Stimulated activated naive CD8-positive, alpha-beta T cell treated with anti-CD3 and anti-CD28 coated beads, Interleukin-15, amount 100 ng/mL, for 72 hours (primary cell): ENCODE measurements around the gene ITGA2B.
"Not testable (repeated sequence)": the region's sequence is repeated elsewhere in the genome, so short reads cannot be mapped to it uniquely, and the experiment has no call there.

Experiments used
- ATAC-seq: fragments of 150-1000 bp; cut with Tn5 transposase; 2 replicates; pipeline ENCODE4 v1.10.0; 2021; ENCODE audit warnings: mild to moderate bottlenecking, moderate library complexity
- DNase-seq, 2 donors: peaks; one replicate each; pipeline ENCODE4 v3.0.0; 2021 to 2022
- H3K27ac Mint-ChIP-seq, 2 donors: one replicate each; pipeline ENCODE4 v1.8.0; 2022; ENCODE audit warnings: mild to moderate bottlenecking in 2 of 2, mixed read lengths in 2 of 2, moderate library complexity in 2 of 2
- H3K27me3 Mint-ChIP-seq: one replicate; pipeline ENCODE4 v1.8.0; 2022; ENCODE audit warnings: mixed read lengths
- H3K4me1 Mint-ChIP-seq: one replicate; pipeline ENCODE4 v1.8.0; 2022; ENCODE audit warnings: mild to moderate bottlenecking, mixed read lengths
- H3K4me3 Mint-ChIP-seq, 2 donors: one replicate each; pipeline ENCODE4 v1.8.0; 2022; ENCODE audit warnings: mild to moderate bottlenecking in 2 of 2, mixed read lengths in 2 of 2, moderate library complexity in 1 of 2
- H3K9me3 Mint-ChIP-seq, 2 donors: one replicate each; pipeline ENCODE4 v1.8.0; 2022; ENCODE audit warnings: mixed read lengths in 2 of 2

The ITGA2B gene

DNA sequence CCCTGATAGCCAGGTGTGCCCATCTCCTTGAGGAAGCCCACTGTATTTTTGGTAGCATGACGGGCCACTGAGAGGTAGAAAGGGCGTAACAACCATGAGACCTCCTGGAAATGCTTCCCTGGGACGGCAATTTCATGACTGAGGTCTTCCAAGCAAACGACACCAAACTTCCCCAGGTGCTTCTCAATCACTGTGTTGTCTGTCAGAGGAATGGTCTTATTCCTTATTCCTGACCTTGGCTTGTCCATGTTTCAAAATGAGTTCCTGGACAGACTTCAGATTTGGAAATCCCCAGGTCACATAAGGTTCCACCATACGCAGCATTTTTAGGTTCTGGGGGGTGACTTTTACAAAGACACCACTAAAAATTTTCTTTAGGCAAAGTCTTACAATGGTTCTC lies 24.4 kb downstream of the ITGA2B start:
- not testable (repeated sequence) for H3K9me3 Mint-ChIP-seq, H3K27ac Mint-ChIP-seq, DNase-seq, ATAC-seq
- Mint-ChIP-seq H3K27me3 (peaks cover 51% of the 10 kb centered on the region), H3K4me3 (peak overlapping the region in 1 of 2 donors; percentile 34), H3K4me1 (peaks cover 10% of the 10 kb centered on the region)

DNA sequence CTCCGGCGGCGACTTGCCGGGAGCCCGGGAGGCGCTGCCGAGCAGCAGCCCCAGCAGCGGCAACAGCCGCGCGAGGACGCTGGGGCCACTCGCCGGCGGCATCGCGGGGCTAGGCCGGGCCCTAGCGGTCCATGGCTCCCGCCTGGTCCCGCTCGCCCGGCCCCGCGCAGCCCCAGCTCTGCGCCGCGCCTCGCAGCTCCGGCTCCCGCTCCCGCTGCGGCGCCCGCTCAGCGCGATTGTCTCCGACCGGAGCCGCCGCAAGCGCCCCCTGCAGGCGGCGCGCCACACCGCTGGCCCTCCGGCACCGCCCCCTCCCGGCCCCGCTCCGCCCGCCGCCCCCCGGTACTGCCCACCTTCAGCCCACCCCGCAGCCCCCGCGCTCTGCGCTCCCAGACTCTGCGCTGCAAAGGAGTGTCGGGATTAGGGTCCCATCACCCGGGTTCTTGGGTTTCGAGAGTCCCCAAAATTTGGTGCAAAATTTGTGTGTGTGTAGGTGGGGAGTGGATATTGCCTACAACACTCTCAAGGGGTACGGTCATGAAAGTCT lies 25.8 kb downstream of the ITGA2B start, which contains the start of gene FAM171A2:
FAM171A2 (minus strand) TSS at position 241 of the 547 bp plus-strand sequence; CDS start at position 102, 139 bp downstream.
- ATAC-seq (peak; percentile 89), DNase-seq (peak; percentile 60 to 77)
- peaks cover 4% of the 10 kb centered on the region for H3K4me1 Mint-ChIP-seq
- no peaks in the 10 kb centered on the region for H3K9me3 Mint-ChIP-seq
- no peak within 1 kb of the TSS for H3K27ac Mint-ChIP-seq
- H3K4me3 Mint-ChIP-seq: peak within 1 kb of the TSS; percentile 72 to 75
- H3K27me3 Mint-ChIP-seq: peaks cover 51% of the 10 kb centered on the region

DNA sequence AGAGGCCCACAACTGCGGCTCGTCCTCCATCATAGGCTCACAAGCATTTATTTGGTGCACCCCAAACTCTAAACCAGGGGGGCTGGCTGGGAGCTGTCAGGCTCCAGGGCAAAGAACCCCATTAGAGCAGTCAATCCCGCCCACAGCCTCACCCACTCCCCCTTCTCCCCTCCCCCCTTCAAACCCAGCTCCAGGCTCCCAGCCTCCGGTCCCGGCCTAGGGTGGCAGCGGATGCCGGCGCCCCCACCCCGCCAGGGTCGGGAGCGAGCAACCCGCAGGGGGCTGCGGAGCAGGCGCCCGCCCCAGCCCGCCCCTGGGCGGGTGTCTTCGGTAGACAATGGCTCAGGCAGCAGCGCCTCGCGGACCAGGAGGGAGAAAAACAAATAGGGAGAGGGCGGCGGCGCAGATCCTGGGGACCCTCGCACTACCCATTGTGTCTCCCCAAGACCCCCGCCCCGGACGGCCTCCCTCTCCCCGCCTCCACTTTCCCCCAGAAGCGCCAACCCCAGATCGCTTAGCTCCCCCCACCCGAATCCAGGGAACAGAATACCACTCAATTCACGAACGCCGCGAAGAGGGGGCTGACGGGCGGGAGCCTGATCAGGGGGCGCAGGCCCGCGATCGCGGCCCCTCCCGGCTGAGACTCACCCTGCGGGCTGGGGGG lies 26.4 kb downstream of the ITGA2B start:
- H3K27me3 Mint-ChIP-seq: peaks cover 51% of the 10 kb centered on the region
- ATAC-seq: peak; percentile 53
- H3K4me3 Mint-ChIP-seq: peak overlapping the region; percentile 72 to 75
- H3K27ac Mint-ChIP-seq: no peak overlapping the region
- H3K4me1 Mint-ChIP-seq: peaks cover 4% of the 10 kb centered on the region
- no peaks in the 10 kb centered on the region for H3K9me3 Mint-ChIP-seq
- no peak for DNase-seq

DNA sequence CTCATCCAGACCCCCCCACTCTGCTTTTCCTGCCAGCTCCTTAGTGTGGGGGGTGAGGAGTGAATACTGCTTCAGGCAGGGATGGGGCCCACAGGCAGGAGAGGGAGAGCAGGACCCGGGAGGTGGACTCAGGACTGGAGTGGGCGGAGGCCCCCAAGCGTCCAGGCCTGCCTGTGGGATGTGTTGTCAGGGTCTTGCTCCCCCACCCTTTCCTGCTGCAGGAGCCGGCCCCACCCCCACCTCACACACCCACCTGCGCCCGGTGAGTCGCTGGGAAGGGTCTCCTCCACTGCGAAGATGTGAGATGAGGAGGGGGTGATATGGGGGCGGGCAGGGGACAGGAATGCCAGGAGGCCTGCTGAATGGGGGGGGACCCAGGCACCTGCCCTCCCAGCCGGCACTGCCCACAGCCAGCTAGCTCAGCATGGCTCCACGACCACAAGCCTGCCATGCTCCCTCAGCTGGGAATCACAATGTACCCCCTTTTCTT lies 26.9 kb downstream of the ITGA2B start:
- DNase-seq (no peak), ATAC-seq (no peak)
- H3K4me1 Mint-ChIP-seq: peaks cover 4% of the 10 kb centered on the region
- H3K27ac Mint-ChIP-seq: no peak overlapping the region
- no peaks in the 10 kb centered on the region for H3K9me3 Mint-ChIP-seq
- H3K4me3 Mint-ChIP-seq: peak overlapping the region in 1 of 2 donors; percentile 6
- peaks cover 48% of the 10 kb centered on the region for H3K27me3 Mint-ChIP-seq

DNA sequence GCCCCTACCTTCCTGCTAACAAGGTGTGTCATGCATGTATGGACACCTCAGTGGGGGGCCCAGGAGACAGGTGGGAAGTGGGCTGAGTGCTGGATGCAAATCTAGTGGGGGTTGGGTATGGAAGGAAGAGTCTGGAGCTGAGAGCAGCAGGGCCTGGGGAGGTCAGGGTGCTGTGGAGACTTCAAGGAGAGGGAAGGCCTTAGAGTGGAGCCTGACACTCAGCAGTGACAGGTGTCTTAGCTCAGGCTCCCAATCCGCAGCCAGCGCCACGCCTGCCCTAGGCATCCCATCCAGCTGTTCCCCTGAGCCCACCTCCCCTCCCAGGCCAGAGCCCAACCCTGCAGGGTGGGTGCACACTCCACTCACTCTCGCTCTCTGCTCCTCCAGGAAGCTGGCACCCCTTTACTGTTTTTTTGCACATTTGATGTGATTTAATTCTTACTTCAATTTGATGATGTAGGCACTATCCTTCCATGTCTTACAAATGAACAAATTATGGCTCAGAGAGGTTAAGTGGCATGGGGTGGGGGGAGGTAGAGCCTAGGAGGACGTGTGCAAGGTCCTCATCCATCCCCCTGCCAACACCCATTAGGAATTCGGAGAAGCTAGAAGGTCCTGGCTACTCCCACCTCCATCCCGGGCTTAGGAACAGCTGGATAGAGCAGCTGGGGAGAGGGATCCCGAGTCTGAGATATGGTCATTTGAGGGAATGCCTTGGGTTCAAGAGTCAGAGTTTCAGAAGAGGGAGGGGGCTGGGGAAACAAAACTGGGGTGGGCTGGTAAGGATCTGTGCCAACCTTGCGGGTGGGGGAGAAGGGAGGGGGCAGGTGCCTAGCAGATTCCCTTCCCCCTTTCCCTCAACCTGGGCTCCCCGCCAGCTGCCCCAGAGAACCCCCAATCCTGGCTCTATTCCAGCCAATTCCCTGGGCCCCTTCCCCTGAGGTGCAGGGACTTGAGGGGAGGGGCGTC lies 27.9 kb downstream of the ITGA2B start:
- H3K27ac Mint-ChIP-seq: no peak overlapping the region
- no peaks in the 10 kb centered on the region for H3K9me3 Mint-ChIP-seq
- H3K27me3 Mint-ChIP-seq: peaks cover 39% of the 10 kb centered on the region
- H3K4me1 Mint-ChIP-seq: peaks cover 4% of the 10 kb centered on the region
- H3K4me3 Mint-ChIP-seq: no peak overlapping the region
- ATAC-seq (no peak), DNase-seq (no peak)

DNA sequence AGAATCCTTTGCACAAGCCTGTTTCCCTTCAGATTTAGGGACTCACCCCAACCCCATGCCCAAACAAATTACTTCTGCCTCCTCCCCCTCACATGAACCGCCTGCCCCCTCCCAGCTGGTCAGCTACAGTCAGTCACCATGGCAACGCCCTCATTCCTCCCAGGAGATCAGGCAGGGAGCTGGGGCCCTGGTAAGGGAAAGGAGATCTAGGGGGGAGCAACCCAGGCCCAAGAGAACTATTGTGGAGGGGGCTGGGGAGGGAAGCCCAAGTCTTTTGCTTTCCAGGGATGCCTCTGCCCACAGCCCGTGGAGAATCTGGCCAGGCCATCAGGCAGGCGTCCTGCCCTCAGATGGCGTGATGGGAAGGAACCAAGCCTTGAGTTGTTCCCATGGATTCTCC lies 28.6 kb downstream of the ITGA2B start:
- no peak overlapping the region for H3K4me3 Mint-ChIP-seq
- H3K9me3 Mint-ChIP-seq: no peaks in the 10 kb centered on the region
- ATAC-seq: no peak
- H3K27me3 Mint-ChIP-seq: peaks cover 31% of the 10 kb centered on the region
- H3K4me1 Mint-ChIP-seq: peaks cover 4% of the 10 kb centered on the region
- DNase-seq: no peak
- H3K27ac Mint-ChIP-seq: no peak overlapping the region

DNA sequence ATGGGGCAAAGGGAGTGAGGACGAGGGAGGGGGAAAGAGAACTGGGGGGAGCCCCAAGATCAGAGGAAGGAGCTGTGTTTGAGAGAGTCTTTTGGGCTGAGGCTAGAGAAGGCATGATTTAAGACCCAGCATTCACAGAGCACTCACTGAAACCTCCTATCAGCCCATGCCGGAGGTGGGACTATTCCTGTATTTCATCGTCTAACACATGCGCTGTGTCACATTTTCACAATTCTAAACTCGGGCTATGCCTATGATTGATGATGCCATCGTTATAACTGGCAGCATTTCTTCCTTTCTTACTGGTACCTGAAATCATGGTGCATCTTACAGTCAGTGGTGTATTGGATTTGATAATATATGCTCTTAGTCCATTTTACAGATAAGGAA lies 29.3 kb downstream of the ITGA2B start:
- Mint-ChIP-seq H3K27ac (no peak overlapping the region), H3K9me3 (no peaks in the 10 kb centered on the region), H3K4me1 (peaks cover 4% of the 10 kb centered on the region), H3K27me3 (peaks cover 24% of the 10 kb centered on the region), H3K4me3 (no peak overlapping the region)
- ATAC-seq (no peak), DNase-seq (no peak)

DNA sequence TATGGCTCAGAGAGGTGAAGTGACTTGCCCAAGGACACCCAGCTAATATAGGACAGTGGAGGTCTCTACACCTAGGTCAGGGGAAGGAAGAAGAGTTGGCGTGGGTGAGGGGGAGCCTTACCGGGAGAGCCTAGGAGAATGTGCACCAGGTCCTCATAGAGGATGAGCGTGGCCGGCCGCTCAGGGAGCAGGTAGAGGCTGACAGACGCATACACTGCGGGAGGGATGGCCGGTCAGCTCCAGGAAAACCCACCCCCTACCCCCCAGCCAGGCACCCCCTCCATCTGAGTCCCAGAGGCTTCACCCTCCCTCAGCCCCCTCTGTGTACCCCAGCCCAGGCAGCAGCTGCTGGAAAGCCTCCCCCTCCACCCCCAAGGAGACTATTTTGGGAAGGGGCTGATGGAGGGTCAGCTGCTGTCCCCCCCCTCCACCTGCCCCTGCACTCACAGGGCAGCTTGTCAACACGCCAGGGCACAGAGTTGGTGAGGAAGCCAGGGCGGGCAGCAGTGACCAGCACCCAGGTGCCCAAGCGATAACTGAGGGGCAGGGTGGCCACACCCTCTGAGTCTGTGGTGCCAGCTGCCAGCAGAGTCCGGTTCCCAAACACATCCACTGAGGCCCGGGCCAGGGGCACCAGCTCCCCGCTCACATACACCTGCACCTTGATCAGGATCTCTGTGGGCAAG lies 29.8 kb downstream of the ITGA2B start:
- peaks cover 19% of the 10 kb centered on the region for H3K27me3 Mint-ChIP-seq

DNA sequence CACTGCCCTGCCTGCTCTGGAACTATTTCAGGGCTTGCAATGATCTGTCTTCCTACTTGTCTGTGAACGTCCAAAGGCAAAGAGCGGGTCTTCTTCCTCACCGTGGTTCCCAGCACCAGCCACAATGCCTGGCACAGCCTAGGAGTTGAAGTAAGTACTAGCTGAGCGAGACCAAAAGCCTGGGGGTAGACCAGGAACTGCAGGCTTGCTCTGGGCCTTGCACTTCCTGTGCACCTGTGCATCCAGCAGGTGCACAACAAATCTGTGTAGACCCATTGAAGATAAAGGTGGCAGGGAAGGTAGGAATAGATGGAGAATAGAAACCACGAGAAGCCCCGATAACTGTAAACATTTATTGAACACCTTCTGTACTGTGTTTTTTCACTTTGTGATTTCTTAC lies 30.4 kb downstream of the ITGA2B start:
- ATAC-seq (no peak), DNase-seq (no peak)
- Mint-ChIP-seq H3K4me1 (peaks cover 2% of the 10 kb centered on the region), H3K27me3 (peaks cover 16% of the 10 kb centered on the region), H3K9me3 (no peaks in the 10 kb centered on the region), H3K27ac (no peak overlapping the region), H3K4me3 (no peak overlapping the region)

More for the DNA sequence above, 29.8 kb downstream of the ITGA2B start:
- Mint-ChIP-seq H3K4me3 (no peak overlapping the region), H3K4me1 (peaks cover 4% of the 10 kb centered on the region), H3K9me3 (no peaks in the 10 kb centered on the region), H3K27ac (no peak overlapping the region)
- ATAC-seq: no peak
- DNase-seq: no peak

DNA sequence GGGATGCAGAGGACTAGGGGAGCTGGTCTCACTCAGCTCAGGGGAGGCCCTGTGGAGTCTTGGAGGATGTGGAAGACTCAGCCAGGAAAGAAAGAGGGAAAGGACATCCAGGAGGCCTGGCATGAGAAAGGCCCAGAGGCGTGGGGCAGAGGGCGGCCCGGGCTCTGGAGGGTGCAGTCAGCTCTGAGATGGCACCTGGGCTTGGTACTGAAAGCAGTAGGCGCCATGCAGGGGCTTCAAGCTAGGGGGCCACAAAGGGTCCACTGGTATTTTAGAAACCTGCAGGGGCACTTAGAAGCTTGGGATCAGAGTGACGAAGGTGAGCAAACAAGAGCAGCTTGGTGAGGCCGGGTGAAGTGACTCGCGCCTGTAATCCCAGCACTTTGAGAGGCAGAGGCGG lies 31.4 kb downstream of the ITGA2B start:
- ATAC-seq (no peak), DNase-seq (no peak)
- Mint-ChIP-seq H3K4me1 (peaks cover 2% of the 10 kb centered on the region), H3K27me3 (peaks cover 15% of the 10 kb centered on the region), H3K4me3 (no peak overlapping the region), H3K27ac (no peak overlapping the region), H3K9me3 (no peaks in the 10 kb centered on the region)

DNA sequence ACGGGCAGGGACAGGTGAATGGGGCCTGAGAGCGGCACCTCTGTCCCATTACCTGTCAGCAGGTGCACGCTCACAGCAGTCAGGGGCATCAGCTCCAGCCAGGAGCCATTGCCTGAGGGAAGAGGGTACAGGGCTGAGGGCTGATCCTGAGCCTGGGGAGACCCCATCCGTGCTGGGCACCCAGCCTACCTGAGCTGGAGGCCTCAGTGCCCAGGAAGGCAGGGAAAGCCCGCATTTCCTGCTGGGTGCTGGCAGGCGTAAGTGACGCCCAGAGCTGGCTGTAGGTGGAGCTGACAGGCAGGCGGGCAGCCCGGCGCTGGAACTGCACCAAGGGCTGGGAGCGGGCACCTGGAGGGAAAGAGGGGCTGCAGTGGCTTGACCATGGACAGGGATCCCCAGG lies 33.2 kb downstream of the ITGA2B start:
- Mint-ChIP-seq H3K4me3 (no peak overlapping the region), H3K9me3 (no peaks in the 10 kb centered on the region), H3K27ac (no peak overlapping the region), H3K27me3 (no peaks in the 10 kb centered on the region), H3K4me1 (peaks cover 6% of the 10 kb centered on the region)
- DNase-seq (no peak), ATAC-seq (no peak)

DNA sequence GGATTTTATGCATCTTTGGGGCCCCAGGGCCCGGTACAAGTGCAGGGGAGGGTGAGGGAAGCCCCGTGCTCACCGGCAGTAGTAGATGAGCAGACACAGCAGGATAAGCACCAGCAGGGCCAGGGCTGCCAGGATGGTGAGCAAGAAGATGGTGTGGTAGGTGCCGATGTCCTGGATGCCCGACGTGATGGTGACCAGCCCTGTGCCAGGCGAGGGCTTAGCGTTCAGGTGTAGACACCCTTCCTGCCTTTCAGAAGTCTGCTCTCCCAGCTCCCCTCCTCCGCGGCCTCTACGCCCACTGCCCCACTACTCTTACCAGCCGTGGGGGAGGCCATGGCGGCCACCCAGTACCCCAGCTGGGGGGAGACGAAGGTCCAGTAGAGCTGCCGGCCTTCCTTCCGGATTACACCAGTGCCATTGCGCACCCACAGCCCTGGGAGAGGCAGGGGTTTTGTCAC lies 33.8 kb downstream of the ITGA2B start:
- Mint-ChIP-seq H3K4me3 (no peak overlapping the region), H3K9me3 (no peaks in the 10 kb centered on the region), H3K27me3 (no peaks in the 10 kb centered on the region), H3K27ac (no peak overlapping the region), H3K4me1 (peaks cover 6% of the 10 kb centered on the region)
- no peak for DNase-seq
- ATAC-seq: no peak

DNA sequence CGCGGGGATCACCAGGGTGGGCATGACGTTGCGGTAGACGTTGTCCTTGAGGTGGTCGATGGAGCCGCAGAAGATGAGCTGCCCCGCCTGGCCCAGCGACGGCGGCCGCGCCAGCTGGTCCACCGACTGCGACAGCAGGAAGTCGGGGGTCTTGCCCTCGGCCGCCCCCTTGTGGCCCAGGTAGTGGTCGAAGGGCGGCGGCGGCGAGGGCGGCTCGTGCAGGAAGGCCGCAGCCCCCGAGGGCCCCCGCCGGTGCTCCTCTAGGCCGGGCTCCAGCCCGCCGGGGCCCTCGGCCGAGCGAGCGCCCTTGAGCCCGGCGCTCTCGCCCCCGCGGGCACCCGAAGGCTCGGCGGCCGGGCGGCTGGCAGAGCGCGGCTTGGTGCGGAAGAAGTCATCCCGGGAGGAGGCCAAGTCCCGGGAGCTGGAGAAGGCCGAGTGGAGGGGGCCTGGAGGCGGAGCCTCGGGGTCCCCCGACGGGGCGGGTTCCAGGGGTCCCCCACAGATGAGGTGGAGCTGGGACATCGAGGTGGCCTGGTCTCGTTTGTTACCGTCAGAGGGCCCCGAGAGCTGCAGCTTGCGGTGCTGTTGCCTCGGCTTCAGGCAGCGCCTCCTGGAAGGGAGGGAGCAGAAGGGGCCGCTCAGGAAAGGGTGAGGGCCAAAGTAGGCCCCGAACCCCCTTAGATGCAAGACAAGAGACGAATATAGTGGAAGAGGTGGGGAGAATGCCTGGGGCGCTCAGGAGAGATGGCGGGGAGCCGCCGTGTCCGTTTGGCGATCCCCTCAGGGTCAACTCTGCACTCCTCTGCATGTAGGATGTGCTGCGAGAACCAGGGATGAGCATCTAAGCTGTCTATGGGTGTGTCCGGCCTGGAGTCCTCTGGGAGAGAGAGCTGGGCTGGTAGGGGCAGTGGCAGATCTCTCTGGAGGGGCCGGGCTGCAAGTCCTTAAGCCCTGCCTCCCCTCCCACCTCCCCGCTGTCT lies 34.6 kb downstream of the ITGA2B start:
- H3K27me3 Mint-ChIP-seq: no peaks in the 10 kb centered on the region
- ATAC-seq: peak; percentile 61
- peak; percentile 61 to 79 for DNase-seq
- H3K4me3 Mint-ChIP-seq: peak overlapping the region; percentile 68 to 84
- H3K4me1 Mint-ChIP-seq: peaks cover 6% of the 10 kb centered on the region
- H3K9me3 Mint-ChIP-seq: no peaks in the 10 kb centered on the region
- H3K27ac Mint-ChIP-seq: no peak overlapping the region

DNA sequence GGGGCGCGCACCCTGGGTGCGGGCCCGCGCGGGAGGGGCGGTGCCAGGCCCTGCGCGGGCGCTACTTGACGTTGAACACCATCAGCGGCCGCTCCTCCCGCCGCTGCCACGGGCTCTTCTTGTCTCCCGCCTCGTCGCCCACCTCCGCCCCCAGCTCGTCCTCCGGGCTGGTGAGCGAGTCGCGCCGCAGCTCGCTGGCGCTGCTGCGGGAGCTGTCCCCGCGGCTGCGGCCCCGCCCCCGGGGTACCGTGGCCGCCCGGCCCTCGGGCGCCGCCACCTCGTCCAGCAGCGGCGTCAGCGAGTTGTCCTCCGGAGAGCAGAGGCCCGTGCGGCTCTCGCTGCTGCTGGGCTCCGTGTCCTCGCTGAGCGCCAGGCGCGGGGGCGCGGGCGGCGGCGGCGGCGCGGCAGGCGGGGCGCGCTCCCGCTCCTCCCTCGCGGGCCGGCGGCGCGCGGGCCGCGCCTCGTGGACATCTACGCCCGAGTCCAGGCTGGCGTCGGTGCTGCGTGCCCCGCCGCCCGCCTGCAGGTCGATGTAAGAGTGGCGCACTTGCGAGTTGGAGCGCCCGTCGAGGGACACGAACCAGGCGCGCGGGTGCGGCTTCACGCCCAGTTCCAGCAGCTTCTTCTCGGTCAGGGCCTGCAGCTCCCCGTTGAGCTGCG lies 35.6 kb downstream of the ITGA2B start:
- no peaks in the 10 kb centered on the region for H3K27me3 Mint-ChIP-seq

More for the DNA sequence above, 35.6 kb downstream of the ITGA2B start:
- Mint-ChIP-seq H3K27ac (no peak overlapping the region), H3K4me1 (peaks cover 7% of the 10 kb centered on the region), H3K4me3 (peak overlapping the region in 1 of 2 donors; percentile 68), H3K9me3 (no peaks in the 10 kb centered on the region)
- peak; percentile 30 for ATAC-seq
- peak in 1 of 2 donors; percentile 41 for DNase-seq
